AG09309 (cell line): ENCODE measurements around the gene UGT2A3.

Experiments used
- DNase-seq: peaks from one replicate; pipeline ENCODE4 v3.0.0-alpha.2; 2010; ENCODE audit warnings: low read depth
- H3K4me3 ChIP-seq: 2 replicates; pipeline ENCODE4 v1.5.1; 2011; ENCODE audit warnings: mild to moderate bottlenecking, low read depth, low read length, moderate library complexity; ENCODE audit not compliant: control insufficient read depth
- TF ChIP-seq, protein P1 (sequence below): IDR thresholded peaks from 2 replicates; pipeline ENCODE4 v1.5.1; 2011; ENCODE audit warnings: mild to moderate bottlenecking, low read depth, low read length, inconsistent platforms; ENCODE audit not compliant: insufficient read depth, control insufficient read depth; ENCODE audit errors: missing control alignments

UGT2A3 gene

DNA sequence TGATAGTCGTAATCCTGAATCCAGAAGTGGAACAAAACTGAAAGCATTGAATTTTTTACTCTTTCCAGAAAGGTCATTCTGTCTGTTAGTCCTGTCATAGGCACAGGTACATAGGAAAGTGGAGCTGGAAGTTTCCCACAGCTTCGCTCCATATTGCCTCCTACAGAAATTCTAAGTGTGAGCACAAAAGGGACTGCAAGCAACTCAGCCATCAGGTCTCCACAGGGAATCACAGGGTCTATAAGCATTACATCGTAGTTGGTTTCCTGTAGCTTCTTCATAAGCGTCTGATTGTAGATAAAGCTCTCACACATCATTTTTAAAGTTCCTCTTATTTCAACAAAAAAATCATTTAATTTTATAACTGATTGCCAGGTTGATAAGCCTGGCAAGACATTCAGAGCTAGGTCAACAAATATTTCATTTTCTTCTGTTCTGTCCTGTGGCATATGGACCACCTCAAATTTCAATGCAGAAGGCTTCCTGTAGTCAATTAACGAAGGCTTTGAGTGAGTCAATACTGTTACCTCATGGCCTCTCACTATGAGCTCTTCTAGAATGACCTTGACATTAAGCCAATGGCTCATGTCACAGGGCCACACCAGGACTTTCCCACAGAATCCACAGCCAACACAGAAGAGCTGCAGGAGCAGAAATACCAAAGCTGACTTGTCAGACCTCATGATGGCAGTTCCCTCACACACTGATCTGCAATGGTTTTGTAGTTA lies at the start of gene UGT2A3:
Gene UGT2A3 (minus strand): TSS at position 727 of the 728 bp plus-strand sequence. CDS start 44 bp downstream, at position 683.
- DNase-seq, result no peak
- no peak within 1 kb of the TSS for H3K4me3 ChIP-seq
- TF ChIP-seq, protein P1, sequence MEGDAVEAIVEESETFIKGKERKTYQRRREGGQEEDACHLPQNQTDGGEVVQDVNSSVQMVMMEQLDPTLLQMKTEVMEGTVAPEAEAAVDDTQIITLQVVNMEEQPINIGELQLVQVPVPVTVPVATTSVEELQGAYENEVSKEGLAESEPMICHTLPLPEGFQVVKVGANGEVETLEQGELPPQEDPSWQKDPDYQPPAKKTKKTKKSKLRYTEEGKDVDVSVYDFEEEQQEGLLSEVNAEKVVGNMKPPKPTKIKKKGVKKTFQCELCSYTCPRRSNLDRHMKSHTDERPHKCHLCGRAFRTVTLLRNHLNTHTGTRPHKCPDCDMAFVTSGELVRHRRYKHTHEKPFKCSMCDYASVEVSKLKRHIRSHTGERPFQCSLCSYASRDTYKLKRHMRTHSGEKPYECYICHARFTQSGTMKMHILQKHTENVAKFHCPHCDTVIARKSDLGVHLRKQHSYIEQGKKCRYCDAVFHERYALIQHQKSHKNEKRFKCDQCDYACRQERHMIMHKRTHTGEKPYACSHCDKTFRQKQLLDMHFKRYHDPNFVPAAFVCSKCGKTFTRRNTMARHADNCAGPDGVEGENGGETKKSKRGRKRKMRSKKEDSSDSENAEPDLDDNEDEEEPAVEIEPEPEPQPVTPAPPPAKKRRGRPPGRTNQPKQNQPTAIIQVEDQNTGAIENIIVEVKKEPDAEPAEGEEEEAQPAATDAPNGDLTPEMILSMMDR, result no peak

DNA sequence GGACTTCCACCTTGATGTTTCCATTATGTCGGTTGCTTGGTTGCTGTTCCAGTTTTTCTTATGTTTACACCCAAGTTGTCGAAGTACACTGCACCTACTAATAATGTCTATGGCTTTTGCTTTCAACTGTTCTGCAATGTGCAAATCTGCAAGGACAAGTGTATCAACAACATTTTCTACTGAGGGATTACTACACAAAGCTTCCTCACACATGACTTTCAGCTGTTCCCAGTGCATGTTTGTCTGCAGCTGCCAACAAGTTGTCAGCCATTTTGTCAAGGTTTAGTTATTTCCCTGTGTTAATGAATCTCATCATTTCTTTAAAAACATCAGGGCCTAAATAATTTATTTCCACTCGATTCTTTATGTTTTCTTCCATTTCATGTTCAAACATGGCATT lies 45.4 kb upstream of the UGT2A3 start:
- TF ChIP-seq, protein P1, result no peak
- H3K4me3 ChIP-seq, result no peak overlapping the region
- DNase-seq, result no peak

DNA sequence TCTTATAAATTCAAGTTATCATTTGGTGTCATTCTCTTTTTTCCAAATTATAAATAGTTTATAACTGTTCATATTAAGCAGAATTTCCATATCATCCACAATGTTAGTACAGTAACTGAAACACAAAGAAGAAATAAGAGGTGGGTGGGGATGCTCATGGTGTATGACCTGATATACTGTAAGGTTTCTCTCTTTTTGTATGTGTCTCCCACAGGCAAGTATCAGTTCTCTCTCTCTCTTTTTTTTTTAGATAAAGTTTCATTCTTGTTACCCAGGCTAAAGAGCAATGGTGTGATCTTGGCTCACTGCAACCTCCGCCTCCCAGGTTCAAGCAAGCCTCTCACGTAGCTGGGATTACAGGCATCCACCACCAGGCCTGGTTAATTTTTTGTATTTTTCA lies 43.7 kb upstream of the UGT2A3 start:
- no peak for DNase-seq
- H3K4me3 ChIP-seq, result no peak overlapping the region
- TF ChIP-seq, protein P1, result no peak

DNA sequence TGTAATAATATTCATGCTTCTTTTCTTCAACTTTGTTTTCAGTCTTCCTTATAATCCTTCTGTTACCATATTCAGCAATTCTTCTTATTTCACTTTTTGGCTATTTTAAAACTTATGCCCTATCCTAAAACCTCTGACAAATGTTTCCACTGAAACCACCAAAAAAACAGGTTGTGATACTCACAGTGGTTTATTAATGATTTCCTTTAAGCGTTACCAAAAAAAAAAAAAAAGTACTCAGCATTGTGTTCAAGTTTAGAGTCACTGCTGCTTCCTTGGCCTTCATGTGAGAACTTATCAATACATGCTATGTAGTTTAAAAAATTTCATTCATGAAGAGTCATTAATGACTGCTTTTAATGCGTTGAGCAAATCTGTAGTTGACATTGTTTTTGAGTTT lies 35.4 kb upstream of the UGT2A3 start:
- TF ChIP-seq, protein P1, result no peak
- DNase-seq, result no peak

DNA sequence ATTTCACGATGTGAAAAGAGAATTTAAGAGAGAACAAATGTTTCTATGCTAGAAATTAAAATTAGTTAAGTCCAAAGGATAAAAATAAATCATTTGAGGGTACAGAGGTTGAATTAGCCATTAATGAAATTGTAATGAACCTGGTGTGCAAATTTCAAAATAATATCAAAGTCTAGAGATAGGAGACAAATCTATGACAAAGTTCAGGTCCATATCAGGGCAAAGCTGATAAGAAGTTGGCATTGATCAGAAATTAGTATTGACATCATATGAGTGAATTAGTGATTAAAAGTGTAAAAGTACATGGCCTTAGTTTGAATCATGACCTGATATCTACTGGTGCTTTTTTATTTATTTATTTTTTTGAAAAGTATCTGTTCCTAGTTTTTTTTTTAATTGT lies 33.8 kb upstream of the UGT2A3 start:
- TF ChIP-seq, protein P1, result no peak
- DNase-seq, result no peak
- H3K4me3 ChIP-seq, result no peak overlapping the region

More for the DNA sequence above, 35.4 kb upstream of the UGT2A3 start:
- no peak overlapping the region for H3K4me3 ChIP-seq

DNA sequence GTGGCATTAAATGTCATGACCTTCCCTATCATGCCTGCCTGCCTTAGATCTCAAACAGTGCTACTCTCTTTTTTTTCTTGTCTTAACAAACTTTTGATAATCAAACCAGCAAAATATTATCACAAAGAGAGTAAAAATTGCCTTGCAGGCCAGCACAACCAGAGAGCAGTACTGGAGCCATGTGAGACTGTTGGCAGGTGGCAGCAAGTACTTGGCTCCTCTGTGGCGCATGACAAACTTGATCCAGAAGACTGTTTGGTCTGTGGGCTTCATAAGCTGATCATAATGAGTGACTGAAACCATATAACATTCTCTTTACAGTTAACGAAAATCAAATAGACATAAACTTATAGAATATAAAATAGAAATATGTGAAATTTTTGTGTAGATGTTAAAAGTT lies 33.3 kb upstream of the UGT2A3 start:
- TF ChIP-seq, protein P1, result no peak
- H3K4me3 ChIP-seq, result no peak overlapping the region
- DNase-seq, result no peak

DNA sequence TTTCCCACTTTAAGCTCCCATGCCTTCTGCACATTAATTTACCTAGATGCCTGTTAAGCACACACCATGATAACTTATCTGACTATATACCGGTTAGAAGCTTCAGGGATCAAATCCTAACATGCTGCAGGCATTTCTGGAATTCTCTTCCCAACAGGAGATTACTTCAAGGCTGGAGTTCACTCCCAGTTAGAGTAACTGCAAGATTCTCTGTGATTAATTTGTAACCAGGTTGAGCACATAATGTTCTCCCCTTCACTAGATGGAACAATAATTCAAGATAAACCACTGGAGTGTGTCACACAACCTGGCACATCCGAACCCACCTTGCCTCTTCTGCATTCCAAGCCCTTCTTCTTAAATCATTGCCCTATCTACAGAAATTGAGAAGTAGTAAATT lies 11.8 kb upstream of the UGT2A3 start:
- no peak for DNase-seq
- TF ChIP-seq, protein P1, result no peak
- H3K4me3 ChIP-seq, result no peak overlapping the region
